ENCODE measurements around the gene GOLGA8B.

DNA sequence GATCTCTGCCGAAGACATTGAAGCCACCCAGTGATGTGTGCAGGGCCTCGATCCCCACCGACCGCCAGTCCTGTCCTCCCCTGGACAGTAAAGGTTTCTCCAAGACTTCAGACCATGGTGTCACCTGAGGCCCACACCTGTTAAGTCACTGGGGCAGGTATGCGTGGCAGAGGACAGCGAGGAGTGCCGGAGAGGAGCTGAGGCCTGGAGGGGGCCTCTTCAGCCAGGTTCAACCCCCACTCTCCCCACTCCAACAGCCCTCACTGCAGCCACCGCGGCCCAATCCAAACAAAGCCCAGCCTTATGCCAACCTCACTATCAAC lies 2.4 kb downstream of the GOLGA8B start:
- TF ChIP-seq, protein P1, sequence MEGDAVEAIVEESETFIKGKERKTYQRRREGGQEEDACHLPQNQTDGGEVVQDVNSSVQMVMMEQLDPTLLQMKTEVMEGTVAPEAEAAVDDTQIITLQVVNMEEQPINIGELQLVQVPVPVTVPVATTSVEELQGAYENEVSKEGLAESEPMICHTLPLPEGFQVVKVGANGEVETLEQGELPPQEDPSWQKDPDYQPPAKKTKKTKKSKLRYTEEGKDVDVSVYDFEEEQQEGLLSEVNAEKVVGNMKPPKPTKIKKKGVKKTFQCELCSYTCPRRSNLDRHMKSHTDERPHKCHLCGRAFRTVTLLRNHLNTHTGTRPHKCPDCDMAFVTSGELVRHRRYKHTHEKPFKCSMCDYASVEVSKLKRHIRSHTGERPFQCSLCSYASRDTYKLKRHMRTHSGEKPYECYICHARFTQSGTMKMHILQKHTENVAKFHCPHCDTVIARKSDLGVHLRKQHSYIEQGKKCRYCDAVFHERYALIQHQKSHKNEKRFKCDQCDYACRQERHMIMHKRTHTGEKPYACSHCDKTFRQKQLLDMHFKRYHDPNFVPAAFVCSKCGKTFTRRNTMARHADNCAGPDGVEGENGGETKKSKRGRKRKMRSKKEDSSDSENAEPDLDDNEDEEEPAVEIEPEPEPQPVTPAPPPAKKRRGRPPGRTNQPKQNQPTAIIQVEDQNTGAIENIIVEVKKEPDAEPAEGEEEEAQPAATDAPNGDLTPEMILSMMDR (IDR thresholded peaks at IDR 0.05): no peak
- TF ChIP-seq POLR2A (IDR thresholded peaks at IDR 0.05) (no peak), POLR2AphosphoS5 (IDR thresholded peaks at IDR 0.05) (no peak), EP300 (IDR thresholded peaks at IDR 0.05) (no peak)

Data from suprapubic skin (tissue), 4 donors.